GM13977 (cell line): ENCODE data around the gene LINC01488.

Experiments
- DNase-seq: peaks from one replicate; pipeline ENCODE4 v3.0.0; 2012; ENCODE audit warnings: low spot score
- in situ Hi-C: fragments of 300-500 bp; cut with MboI; formaldehyde crosslinking; loops from one replicate; pipeline ENCODE4 v1.12.0; 2022; ENCODE audit warnings: low sequenced_read_pairs, low pct_unique_long_range_greater_than_20kb, mixed read lengths, inconsistent platforms; ENCODE audit not compliant: unreplicated experiment
- TF ChIP-seq, protein P1 (sequence below): IDR thresholded peaks from 2 replicates; pipeline ENCODE4 v1.5.1; 2012; ENCODE audit warnings: mild to moderate bottlenecking, control low read depth; ENCODE audit not compliant: insufficient read depth; ENCODE audit errors: extremely low read depth, missing control alignments

Gene LINC01488

DNA sequence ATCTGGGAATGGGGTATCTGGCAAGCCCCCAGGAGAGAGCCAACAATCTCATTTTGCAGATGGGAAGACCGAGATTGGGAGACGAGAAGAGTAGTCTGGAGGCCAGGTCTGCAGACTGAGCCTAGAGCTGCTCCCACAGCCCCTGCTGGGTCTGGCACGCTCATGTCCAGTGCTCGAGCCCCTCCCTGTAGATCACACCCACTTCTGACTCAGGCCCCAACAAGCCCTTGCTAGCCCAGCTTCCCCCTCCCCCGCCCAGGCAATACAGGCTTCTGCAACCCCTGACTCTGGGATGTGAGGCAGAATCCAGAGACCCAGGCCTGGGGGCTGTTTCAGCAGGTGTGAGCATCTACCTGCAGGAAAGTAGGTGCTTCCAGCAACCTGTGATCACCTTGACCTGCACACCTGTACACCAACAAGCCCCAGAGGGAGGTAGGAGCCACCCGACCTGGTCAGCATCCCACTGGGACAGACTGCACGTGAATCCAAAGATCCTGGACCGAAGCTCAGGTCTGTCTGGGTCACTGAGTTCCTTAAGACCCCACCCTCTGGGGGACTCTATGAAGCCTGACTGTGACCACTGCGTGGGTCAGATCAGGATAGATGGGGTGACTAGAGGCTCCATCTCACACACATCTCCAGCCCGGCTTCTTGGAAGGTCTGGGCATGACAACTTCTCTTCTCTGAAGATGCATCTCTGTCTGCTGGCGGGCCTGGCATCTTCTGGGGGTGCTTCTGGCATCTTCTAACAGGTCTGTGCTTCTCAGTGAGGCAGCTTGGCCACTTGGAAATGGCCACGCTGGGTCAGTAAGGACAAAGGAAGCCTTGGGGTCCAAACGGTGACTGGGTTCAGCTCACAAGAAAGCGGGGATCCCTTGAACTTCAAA lies 29.3 kb downstream of the LINC01488 start:
- TF ChIP-seq, protein P1, sequence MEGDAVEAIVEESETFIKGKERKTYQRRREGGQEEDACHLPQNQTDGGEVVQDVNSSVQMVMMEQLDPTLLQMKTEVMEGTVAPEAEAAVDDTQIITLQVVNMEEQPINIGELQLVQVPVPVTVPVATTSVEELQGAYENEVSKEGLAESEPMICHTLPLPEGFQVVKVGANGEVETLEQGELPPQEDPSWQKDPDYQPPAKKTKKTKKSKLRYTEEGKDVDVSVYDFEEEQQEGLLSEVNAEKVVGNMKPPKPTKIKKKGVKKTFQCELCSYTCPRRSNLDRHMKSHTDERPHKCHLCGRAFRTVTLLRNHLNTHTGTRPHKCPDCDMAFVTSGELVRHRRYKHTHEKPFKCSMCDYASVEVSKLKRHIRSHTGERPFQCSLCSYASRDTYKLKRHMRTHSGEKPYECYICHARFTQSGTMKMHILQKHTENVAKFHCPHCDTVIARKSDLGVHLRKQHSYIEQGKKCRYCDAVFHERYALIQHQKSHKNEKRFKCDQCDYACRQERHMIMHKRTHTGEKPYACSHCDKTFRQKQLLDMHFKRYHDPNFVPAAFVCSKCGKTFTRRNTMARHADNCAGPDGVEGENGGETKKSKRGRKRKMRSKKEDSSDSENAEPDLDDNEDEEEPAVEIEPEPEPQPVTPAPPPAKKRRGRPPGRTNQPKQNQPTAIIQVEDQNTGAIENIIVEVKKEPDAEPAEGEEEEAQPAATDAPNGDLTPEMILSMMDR, result no peak
- in situ Hi-C loops, result no loop called here
- DNase-seq, result no peak

DNA sequence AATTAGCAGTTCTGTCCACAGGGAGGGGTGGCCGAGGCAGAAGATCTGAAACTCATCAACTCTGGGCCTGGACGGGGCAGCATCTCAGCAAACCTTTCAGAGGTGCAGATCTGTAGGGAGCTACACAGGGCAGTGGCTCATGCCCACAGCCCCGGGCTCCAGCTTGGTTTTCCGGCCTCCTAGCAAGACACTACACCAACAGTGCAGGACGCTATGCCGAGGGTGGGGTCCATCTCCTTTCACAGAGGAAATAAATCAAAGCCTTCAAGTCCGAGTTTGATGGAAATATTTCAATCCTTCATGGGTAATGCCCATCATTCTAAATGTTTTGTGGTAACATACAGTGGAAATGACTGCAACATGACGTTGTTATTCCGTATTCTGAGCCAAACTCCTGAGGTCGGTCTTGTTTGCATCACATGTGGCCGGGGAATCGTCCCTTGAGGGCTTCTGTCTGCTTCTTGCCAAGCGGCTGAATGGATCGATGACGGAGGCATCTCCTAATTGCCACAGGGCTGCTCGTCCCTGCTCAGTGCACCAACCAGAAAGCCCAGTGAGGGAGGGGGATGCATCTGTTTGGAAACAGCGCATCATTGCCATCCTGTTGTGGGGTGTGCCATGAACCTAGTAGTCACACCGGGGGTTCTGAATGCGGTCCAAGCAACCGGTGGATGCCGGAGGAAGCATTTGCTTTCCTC lies 30.0 kb downstream of the LINC01488 start:
- TF ChIP-seq, protein P1, result no peak
- in situ Hi-C loops, result no loop called here
- DNase-seq, result no peak

DNA sequence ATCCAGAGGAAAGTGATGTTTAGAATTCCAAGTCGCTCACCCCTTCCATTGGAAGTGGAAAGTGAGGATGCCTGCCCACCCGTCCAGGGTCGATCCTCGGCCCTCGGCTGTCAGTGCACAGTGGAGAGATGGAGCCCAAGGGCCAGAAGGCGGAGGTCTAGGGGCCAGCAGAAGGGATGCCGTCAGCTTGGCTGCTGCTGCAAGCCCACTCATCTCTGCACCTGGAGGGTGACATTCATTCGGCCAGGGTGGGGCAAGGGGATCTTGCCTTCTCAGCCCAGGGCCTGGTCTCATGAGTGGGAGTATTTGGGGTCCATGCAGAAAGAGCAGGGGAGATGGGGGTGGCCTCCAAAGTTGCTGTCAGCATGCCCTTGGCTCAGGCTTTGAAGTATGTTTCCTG lies 30.7 kb downstream of the LINC01488 start:
- in situ Hi-C loops, result no loop called here
- no peak for DNase-seq
- TF ChIP-seq, protein P1, result no peak

DNA sequence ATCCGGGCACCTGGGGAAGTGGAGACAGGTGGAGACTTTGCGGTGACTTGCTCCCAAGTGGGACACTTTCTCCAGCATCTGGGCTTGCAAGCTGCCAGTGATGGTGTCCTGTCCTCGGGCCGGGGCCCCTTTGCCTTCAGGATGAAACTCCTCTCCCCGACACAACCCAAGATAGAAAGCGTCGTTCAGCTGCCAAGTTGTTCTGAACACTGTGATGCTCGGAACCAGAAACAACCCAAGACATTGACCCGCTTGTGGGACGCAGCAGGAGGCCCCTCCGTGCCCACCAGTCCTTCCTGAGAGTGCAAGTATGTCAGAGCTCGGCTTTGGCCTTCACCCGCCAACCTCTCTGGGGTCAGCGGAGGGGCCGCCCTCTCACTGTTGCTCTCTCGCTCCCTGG lies 31.3 kb downstream of the LINC01488 start:
- in situ Hi-C loops, result no loop called here
- DNase-seq, result no peak
- TF ChIP-seq, protein P1, result no peak

DNA sequence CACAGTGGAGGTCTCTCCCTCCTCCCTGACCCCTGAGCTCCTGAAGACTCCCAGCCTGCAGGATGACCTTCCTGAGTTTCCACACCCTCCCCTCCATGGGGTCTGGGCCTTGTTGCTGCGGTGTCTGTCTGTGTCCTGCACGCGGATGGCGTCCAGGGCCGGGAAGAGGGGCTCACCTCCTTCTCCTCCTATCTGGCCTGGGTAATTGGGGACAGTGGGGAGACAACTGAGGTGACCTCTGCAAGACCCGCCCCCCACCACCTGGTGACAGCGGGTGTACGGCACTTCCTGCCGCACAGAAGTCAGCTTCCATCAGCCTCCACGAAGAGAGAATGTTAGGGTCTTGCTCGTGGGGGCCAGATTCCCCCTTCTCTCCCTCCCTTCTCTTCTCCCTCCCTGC lies 31.7 kb downstream of the LINC01488 start:
- TF ChIP-seq, protein P1, result no peak
- in situ Hi-C loops, result no loop called here
- DNase-seq, result no peak

DNA sequence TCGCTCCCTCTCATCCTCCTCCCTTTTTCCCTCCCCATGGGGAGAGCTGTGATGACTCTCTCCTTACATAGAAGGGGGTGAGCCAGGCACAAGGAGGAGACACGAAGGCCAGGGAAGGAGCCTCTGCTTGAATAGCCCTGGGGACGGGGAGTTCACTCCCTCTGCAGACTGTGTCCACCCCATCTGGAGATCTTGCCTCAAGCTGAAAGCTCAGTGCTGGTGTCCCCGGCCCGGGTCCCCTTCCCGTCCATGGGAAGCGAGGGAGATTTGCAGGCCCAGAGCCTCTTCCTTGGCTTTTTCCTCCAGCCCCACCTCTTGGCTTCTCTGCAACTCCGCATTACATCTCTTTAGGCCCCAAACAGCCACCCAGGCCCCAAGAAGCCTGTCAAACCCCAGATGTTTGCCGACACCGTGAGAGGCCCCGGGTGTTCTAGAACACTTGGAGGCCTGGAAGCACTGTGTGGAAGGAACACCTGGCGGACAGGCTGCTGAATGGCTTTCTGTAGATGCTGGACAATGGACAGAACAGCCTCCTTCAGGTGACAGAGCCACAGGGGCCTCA lies 32.3 kb downstream of the LINC01488 start:
- no peak for DNase-seq
- in situ Hi-C loops, result no loop called here
- TF ChIP-seq, protein P1, result no peak
